KMS-11 (cell line): ENCODE results near the gene ATP7B.

Experiments used
- H2AFZ ChIP-seq: fragments of 200-600 bp; sonication (generic); 2 replicates; pipeline ENCODE4 v1.6.1; 2016; ENCODE audit warnings: antibody characterized with exemption, mixed run types, low read depth
- H3K27ac ChIP-seq: fragments of 200-600 bp; sonication (generic); 2 replicates; pipeline ENCODE4 v1.6.1; 2016; ENCODE audit warnings: mild to moderate bottlenecking, mixed run types
- H3K27me3 ChIP-seq: fragments of 200-600 bp; sonication (generic); 2 replicates; pipeline ENCODE4 v1.6.1; 2017; ENCODE audit warnings: mild to moderate bottlenecking, low read depth, mixed run types, moderate library complexity; ENCODE audit not compliant: insufficient read depth
- H3K36me3 ChIP-seq: fragments of 200-600 bp; sonication (generic); 2 replicates; pipeline ENCODE4 v1.6.1; 2017; ENCODE audit warnings: mild to moderate bottlenecking, mixed run types; ENCODE audit not compliant: insufficient read depth
- H3K4me1 ChIP-seq: fragments of 200-600 bp; sonication (generic); 2 replicates; pipeline ENCODE4 v1.6.1; 2016; ENCODE audit warnings: mild to moderate bottlenecking, low read depth, mixed run types; ENCODE audit not compliant: poor library complexity, severe bottlenecking
- H3K4me2 ChIP-seq: fragments of 200-600 bp; sonication (generic); 2 replicates; pipeline ENCODE4 v1.7.0; 2016; ENCODE audit warnings: mild to moderate bottlenecking, mixed run types
- H3K4me3 ChIP-seq: fragments of 200-600 bp; sonication (generic); IDR thresholded peaks from 2 replicates; pipeline ENCODE4 v1.6.1; 2017; ENCODE audit warnings: low read depth, low read length, mixed read lengths; ENCODE audit not compliant: insufficient read depth
- H3K79me2 ChIP-seq: fragments of 200-600 bp; sonication (generic); 2 replicates; pipeline ENCODE4 v1.6.1; 2016; ENCODE audit warnings: low read depth, mixed run types; ENCODE audit not compliant: insufficient read depth
- H3K9ac ChIP-seq: fragments of 200-600 bp; sonication (generic); 2 replicates; pipeline ENCODE4 v1.6.1; 2016; ENCODE audit warnings: mild to moderate bottlenecking, mixed run types
- H4K20me1 ChIP-seq: fragments of 200-600 bp; sonication (generic); 2 replicates; pipeline ENCODE4 v1.6.1; 2016; ENCODE audit warnings: mild to moderate bottlenecking, mixed run types; ENCODE audit not compliant: insufficient read depth
- TF ChIP-seq, protein P1 (sequence below): fragments of 200-600 bp; sonication (generic); conservative IDR thresholded peaks from 2 replicates; pipeline ENCODE4 v1.6.1; 2017; ENCODE audit warnings: low read depth, mild to moderate bottlenecking, antibody characterized with exemption, low read length, moderate library complexity, mixed read lengths

The ATP7B gene

DNA sequence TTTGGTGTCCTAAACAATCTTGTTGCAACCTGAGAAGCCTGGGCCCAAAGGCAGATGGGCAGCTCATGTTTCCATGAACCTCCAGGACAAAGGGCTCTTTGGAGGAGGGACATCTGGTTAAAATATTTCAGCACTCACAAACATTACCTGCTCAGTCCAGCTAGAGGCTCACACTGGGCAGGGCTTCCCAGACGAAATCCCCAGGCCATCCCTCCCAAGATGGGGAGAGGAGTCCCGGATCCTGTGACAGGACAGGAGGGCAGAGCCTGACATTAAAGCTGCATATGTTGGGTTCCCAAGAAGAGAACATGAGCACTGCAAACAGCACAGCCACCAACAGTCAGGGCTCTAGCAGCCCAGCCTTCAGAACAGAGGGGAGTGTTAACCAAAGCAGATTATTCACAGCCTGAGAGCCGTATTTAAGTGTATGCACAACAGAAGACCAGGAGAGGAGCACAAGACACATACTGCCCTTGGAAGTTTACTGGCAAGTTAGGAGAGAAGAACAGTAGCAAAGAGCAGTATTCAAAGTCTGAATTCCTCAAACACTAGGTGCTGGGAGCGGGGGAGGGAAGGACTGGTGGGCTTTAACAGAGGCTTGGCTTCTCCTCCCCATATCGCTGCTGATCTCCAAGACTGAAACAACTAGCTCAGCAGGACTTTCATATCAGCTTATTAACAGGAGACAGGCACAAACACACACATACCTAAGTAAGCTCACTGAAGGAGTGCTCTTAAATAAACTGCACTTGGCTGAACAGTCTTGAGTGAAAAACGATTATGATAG lies 12.3 kb downstream of the ATP7B start:
- TF ChIP-seq, protein P1, sequence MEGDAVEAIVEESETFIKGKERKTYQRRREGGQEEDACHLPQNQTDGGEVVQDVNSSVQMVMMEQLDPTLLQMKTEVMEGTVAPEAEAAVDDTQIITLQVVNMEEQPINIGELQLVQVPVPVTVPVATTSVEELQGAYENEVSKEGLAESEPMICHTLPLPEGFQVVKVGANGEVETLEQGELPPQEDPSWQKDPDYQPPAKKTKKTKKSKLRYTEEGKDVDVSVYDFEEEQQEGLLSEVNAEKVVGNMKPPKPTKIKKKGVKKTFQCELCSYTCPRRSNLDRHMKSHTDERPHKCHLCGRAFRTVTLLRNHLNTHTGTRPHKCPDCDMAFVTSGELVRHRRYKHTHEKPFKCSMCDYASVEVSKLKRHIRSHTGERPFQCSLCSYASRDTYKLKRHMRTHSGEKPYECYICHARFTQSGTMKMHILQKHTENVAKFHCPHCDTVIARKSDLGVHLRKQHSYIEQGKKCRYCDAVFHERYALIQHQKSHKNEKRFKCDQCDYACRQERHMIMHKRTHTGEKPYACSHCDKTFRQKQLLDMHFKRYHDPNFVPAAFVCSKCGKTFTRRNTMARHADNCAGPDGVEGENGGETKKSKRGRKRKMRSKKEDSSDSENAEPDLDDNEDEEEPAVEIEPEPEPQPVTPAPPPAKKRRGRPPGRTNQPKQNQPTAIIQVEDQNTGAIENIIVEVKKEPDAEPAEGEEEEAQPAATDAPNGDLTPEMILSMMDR = no peak
- no peak overlapping the region for H3K4me3 ChIP-seq
- peaks cover 4% of the 10 kb centered on the region for H3K4me1 ChIP-seq
- no peak overlapping the region for H3K9ac ChIP-seq
- H3K36me3 ChIP-seq = no peaks in the 10 kb centered on the region
- no peak overlapping the region for H3K4me2 ChIP-seq
- H3K27ac ChIP-seq = no peak overlapping the region
- H4K20me1 ChIP-seq = no peaks in the 10 kb centered on the region
- no peaks in the 10 kb centered on the region for H3K79me2 ChIP-seq
- no peaks in the 10 kb centered on the region for H3K27me3 ChIP-seq
- no peak overlapping the region for H2AFZ ChIP-seq

DNA sequence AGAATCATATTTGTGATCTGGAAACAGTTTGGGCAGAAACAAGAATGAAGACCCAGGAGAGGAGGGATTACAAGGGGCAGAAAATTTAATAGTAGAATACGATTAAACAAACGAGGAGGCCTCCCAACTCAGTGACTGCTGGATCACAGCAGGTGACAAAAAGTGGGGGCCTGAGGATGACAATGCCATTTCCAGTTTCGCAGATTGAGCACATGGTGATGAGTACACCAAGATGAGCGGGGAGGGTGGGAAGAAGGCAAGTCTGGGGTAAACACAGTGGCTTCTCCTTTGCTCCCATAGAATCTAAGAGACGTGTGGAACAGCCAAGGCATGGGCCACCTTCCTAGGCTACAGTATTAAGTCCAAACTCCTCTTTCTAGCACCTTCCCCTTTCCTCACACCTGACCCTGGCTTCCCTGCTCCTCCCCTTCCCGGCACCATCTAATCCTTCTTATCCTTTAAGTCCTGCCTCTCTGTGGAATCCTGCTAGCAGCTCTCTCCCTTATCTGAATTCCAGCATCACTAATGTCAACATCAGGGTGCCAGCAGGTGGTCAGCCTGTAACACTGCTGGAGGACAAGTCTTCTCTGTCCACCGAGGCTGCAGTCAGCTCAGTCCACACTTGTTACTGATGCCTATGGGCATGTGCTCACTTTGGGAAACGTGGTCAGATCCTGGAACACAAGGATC lies 13.5 kb downstream of the ATP7B start:
- Histone ChIP-seq H3K9ac (no peak overlapping the region), H3K36me3 (no peaks in the 10 kb centered on the region), H3K4me1 (peaks cover 4% of the 10 kb centered on the region), H3K27me3 (no peaks in the 10 kb centered on the region), H3K4me3 (no peak overlapping the region), H2AFZ (no peak overlapping the region), H3K79me2 (no peaks in the 10 kb centered on the region), H4K20me1 (no peaks in the 10 kb centered on the region), H3K27ac (no peak overlapping the region), H3K4me2 (no peak overlapping the region)
- TF ChIP-seq, protein P1 = no peak

DNA sequence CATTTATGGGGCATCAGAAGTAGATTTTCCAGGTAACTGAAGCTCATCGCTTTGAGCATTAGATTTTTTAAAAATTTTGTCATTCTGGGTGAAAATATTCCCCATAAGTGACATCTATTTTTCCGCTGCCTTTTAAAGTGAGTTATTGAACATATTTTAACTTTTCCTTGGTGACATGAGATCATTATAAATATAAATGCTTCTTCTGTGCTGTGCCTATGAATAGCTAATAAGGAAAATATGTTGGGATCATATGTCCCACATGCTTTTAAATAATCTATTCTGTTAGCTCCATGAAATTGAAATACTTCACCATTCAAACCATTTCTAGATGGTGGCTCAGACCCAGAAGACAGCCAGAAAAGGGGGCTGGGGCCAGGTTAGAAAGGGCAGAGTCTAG lies 14.1 kb downstream of the ATP7B start:
- H3K9ac ChIP-seq = no peak overlapping the region
- H4K20me1 ChIP-seq = no peaks in the 10 kb centered on the region
- no peak overlapping the region for H3K4me2 ChIP-seq
- no peaks in the 10 kb centered on the region for H3K79me2 ChIP-seq
- TF ChIP-seq, protein P1 = no peak
- no peak overlapping the region for H3K4me3 ChIP-seq
- H3K27me3 ChIP-seq = no peaks in the 10 kb centered on the region
- H3K27ac ChIP-seq = no peak overlapping the region
- no peak overlapping the region for H2AFZ ChIP-seq
- H3K4me1 ChIP-seq = peaks cover 4% of the 10 kb centered on the region
- no peaks in the 10 kb centered on the region for H3K36me3 ChIP-seq

DNA sequence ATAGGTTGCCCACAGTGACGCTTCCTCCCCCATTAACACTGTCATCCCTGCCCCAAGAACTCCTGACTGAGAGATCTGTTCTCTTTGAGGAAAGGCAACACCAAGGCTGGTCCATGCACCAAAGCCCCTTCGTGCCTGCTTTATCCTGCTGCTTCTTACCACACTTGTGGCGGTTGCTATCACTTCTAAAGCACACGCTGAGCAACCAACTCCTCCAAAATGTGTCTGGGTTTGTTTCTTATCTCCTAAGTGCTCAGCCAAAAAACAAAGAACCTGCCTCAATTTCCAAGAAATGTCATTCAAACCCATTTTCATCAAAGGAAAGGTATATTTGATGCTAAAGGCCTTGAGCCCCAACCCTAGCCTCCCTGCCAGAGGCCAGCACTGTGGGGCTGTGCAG lies 14.6 kb downstream of the ATP7B start:
- H3K4me1 ChIP-seq = peaks cover 4% of the 10 kb centered on the region
- H2AFZ ChIP-seq = no peak overlapping the region
- no peak overlapping the region for H3K27ac ChIP-seq
- H3K4me3 ChIP-seq = no peak overlapping the region
- H3K36me3 ChIP-seq = no peaks in the 10 kb centered on the region
- TF ChIP-seq, protein P1 = no peak
- H3K4me2 ChIP-seq = no peak overlapping the region
- H3K9ac ChIP-seq = no peak overlapping the region
- H4K20me1 ChIP-seq = no peaks in the 10 kb centered on the region
- no peaks in the 10 kb centered on the region for H3K27me3 ChIP-seq
- H3K79me2 ChIP-seq = no peaks in the 10 kb centered on the region
